Cerebellar nuclear complex (tissue), 1 donor: ENCODE results near the gene CYTH3.

ENCODE experiments used
- DNase-seq, 2 experiments: peaks; one replicate each; lab custom pipeline; 2025; lab: John Stamatoyannopoulos, UW

CYTH3 gene

DNA sequence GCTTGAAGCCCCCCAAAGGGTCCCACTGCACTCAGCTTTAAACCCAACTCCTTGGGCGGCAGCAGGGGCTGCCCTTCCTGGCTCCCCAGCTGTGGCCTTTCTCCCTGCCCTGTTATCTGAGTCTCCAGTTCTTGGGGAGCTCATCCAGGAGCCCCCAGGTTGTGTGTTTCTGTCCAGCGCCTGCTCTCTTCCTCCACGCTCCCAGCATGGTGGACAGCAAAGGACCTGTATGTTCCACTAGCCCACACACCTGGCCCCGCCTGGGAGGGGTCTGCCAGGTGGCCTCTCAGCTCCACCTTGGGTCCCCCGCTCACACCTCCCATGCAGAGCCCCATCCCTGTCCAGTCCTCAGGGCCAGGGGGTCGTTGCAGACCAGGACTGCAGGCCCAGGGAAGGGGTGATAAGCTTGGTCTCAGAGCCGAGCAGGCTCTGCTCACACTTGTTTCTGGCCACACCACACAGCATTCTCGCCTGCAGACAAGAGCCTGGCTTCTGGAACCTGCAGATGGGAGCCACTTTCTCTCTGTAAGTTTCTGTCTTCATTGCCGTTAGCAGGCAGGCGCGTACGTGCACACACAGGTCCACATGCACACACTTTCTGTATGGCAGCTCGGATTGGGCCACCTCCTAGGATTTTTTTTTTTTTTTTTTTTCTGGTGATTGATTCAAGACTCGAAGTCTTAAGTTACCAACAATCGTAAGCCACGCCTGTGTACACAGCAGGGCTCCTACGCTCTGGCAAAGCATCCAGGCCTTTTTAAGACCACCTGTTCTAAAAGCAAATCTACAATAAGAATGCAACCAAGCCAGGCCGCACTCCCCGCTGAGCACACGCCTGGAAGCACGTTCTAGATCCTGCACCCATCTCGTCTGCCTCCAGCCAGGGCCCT lies 104.6 kb downstream of the CYTH3 start:
- no peak for DNase-seq

DNA sequence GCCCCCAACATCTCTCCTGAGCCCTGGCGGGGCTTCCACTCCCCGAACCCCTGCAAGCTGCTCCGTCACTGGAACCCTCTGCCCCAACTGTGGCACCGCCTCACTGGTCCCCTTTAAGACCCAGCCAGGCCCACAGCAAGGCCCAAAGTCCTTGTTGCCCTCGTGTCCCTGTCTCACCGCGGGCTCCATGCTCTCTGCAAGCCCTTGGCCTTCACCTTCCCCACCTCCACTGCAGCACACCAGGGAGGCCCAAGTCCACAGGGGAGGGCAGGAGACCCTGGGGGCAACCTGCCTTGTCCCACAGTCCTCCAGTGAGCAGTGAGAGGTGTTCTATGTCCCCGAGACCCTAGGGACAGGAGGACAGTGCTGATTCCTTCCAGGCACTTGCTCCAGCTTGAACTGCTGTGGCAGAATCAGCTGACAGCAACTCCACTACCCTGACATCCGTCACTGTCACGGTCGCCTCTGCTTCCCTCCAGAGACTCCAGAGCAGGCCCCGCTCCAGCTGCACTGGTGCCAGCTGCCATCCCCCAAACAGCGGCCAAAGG lies 105.3 kb downstream of the CYTH3 start:
- DNase-seq, result no peak

DNA sequence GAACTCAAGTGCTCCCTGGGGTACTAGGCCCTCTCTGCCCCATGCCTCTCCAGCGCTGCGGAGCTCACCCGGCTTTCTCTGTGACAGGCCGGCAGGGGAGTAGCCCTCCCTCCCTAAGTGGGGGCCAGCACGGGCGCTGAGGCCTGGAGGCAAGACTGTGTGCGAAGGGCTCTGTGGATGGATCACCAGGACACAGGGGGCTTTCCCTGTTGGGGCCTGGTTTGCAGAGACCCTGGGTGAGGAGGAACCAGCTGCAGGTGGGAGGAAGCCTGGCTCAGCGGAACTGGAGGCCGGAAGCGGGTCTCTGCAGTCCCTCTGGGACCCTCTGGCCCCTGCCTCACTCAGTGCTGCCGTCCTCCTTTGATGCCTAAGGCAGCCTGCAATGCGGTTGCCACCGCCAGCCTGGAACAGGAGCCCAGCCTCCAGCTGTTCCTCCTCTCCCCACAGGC lies 106.0 kb downstream of the CYTH3 start:
- no peak for DNase-seq

- no peak for DNase-seq
These were observed 106.7 kb downstream of the CYTH3 start for GRCh38 chr7:6165521-6166320.

DNA sequence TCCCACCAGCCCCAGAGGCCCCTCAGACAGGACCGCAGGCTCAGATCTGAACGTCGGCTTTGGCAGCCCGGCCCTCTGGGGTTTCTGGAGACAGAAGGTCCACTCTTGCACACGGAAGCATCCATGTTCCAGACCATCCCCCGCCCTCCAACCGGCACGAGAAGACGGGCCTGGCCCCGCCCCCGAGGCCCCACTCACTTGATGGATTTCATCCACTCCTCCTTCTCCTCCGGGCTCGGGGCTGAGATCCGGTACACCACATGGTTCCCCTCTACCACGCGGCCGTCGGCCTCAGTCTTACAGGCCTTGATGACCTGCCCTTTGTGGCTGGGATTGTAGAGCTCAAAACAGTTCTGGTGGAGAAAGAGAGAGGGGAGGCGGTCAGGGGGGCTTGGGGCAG lies 107.3 kb downstream of the CYTH3 start:
- no peak for DNase-seq

DNA sequence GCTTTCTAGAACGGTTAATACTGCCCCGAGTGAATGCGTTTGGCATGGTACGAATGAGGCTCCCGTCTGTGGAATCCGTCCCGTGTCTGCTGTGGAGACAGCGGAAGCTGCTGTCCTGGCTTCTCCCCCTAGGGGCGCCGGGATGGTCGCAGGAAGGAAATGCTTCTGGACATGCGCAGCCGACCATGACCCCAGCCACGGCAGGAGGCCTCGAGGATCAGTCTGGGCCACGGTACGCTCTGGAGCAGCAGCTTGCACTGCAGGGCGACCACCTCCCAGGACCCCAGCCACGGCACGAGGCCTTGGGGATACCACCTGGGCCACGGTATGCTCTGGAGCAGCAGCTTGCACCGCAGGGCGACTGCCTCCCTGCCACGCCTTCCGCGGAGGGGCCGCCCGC lies 107.9 kb downstream of the CYTH3 start:
- DNase-seq, result no peak

GRCh38 chr7:6164010-6164409 lies 108.4 kb downstream of the CYTH3 start:
- DNase-seq, result no peak

DNA sequence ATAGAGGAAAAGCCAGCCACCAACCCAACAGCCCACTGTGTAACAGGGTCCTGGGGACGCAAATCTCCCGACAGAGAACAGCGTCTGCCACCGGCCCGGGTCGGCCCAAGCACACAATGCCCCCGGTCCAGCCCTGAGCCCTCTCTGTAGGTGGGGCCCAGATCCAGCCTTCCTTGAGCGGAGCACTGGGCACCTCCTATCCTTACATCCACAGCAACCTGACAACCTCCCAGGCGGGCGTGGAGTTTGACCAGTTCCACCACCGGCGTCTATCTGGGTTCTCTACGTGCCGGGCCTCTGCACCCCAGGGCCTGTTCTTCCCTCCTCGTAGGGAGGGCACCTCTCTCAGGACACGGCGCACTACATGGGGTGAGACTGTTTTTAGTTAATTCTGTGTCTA lies 109.0 kb downstream of the CYTH3 start:
- no peak for DNase-seq

- DNase-seq, result no peak
These were observed 109.6 kb downstream of the CYTH3 start for GRCh38 chr7:6162650-6163366.

GRCh38 chr7:6162331-6162620 lies 110.1 kb downstream of the CYTH3 start:
- DNase-seq, result no peak

DNA sequence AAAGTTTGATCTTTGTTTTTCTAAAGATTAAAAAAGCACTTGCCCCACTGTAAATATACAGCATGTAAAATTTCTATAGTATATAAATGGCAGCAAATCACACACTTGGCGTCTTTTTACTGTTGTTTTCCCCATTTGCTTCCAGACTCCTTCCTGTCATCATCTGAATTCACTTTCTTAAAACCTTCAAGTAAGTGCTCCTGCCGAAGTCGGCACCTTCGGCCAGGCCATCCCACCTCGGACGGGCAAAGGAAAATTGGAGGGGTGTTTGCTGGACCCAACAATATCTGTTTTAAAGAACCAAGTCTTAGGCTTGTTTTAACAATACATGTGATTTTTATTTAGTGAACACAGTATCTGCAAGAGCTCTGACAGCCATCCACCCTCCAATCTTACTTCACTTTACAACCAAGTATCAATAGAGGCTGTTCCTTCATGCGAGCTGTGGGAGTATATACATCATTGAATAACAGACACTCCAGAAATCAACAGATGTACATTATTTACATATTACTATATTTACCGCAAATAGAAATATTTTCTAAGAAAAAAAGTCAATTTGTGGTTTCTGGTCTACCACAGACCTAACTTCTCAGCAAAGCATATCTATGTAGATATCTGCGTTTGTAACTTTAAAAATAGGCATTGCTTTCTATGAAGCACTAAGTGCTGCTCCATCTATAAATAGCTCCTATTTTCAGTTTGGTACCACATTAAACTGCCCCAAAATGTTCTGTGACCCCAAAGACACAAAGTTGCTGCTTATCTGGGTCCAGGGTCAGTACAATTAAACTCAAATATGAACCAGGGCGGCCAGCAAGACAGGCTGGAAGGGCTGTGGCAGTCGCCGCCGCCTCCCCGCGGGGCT lies 110.7 kb downstream of the CYTH3 start:
- no peak for DNase-seq

GRCh38 chr7:6160191-6160623 lies 112.2 kb downstream of the CYTH3 start:
- peak in 1 of 2 experiments; percentile 32 for DNase-seq

- DNase-seq, result no peak
These were observed 112.8 kb downstream of the CYTH3 start for GRCh38 chr7:6159524-6160031.

- DNase-seq, result no peak
These were observed 113.3 kb downstream of the CYTH3 start for GRCh38 chr7:6159097-6159483.

DNA sequence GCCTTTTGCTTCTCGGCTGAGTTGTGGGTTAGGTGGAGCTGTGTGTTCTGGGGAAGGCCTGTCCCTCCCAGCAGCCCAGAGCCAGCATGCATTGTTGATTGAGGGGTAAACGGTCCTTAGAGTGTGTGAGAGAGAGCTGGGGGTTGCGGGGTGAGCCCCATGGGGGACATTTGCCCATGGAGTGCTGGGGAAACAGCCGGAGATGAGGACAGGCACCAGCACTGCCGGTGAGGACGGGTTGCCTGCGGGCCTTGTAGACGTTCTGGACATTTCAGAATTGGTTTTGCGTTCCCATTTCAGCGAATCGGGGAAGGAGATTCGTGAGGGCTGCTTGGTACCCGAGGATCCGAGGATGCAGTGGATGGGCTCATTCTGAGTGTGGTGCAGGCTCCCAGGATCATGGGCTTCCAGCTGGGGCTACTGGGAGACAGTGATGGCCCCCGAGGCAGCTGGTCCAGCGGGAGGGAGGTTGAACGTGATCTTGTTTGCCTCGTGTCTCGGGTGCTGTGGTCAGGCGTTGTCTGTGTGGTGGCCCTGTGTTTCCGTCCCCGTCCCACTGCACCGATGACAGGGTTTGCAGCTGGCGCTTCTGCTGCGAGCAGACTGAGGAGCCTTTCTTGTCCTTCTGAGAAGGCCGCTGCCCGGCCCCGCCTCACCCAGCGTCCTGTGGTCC lies 113.9 kb downstream of the CYTH3 start:
- no peak for DNase-seq

GRCh38 chr7:6157685-6158423 lies 114.6 kb downstream of the CYTH3 start:
- DNase-seq, result no peak

GRCh38 chr7:6156734-6157133 lies 115.7 kb downstream of the CYTH3 start:
- DNase-seq, result no peak

DNA sequence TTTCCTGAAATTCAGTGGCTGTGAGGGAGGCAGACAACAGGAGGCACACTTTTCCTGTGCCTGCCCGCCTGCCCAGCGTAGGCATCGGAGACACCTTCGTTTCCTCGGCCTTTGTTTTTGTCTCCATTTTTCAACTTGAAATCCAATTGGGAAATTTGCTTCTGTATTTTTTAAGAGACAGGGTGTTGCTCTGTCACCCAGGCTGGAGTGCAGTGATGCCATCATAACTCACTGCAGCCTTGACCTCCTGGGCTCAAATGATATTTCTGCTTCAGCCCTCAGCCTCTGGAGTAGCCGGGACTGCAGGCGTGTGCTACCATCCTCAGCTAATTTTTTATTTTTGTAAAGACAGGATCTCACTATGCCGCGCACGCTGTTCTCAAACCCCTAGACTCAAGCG lies 116.8 kb downstream of the CYTH3 start:
- no peak for DNase-seq

DNA sequence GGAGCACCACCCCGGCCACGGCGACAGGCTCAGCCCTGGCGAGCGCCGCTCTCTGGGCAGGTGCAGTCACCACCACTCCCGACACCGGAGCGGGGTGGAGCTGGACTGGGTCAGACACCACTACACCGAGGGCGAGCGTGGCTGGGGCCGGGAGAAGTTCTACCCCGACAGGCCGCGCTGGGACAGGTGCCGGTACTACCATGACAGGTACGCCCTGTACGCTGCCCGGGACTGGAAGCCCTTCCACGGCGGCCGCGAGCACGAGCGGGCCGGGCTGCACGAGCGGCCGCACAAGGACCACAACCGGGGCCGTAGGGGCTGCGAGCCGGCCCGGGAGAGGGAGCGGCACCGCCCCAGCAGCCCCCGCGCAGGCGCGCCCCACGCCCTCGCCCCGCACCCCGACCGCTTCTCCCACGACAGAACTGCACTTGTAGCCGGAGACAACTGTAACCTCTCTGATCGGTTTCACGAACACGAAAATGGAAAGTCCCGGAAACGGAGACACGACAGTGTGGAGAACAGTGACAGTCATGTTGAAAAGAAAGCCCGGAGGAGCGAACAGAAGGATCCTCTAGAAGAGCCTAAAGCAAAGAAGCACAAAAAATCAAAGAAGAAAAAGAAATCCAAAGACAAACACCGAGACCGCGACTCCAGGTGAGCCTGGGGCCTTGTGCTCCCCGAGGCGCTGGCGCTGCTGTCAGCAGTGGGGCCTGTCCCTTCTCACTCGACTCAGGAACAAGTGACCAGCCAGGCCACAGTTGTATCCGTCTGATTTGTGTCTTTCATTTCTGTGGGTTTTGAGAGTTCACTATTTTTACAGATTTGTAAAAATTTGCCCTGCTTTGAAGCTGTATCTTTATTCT lies 117.7 kb downstream of the CYTH3 start:
- no peak for DNase-seq
